A549 (cell line): ENCODE results near the gene DPPA4. TPM values are rescaled to one million over a fixed set of nuclear protein-coding genes. Genes with fewer than 3 reads are reported as not detected.
"Not testable (repeated sequence)": the region's sequence is repeated elsewhere in the genome, so short reads cannot be mapped to it uniquely, and the experiment has no call there.

Experiments used
- ATAC-seq, 2 experiments: fragments of 200-7000 bp in 1 of 2; fragments of >200 bp in 1 of 2; cut with Nextera tagmentation in 1 of 2; cut with Tn5 transposase in 1 of 2; 3 replicates each; pipeline versions ENCODE4 v1.8.0 to v1.9.1; 2018 to 2020; ENCODE audit warnings: mild to moderate bottlenecking in 1 of 2, moderate library complexity in 1 of 2
- CTCF ChIA-PET: fragments of 300-600 bp; sonication (Branson Sonifier 250); formaldehyde crosslinking; extraction: SDS; loops from one replicate; lab custom pipeline; 2021; ENCODE audit warnings: antibody characterized with exemption, inconsistent platforms; lab: Yijun Ruan, JAX
- POLR2A ChIA-PET: fragments of 350-600 bp; formaldehyde crosslinking; extraction: SDS; loops from one replicate; lab custom pipeline; 2021; ENCODE audit warnings: antibody characterized with exemption, inconsistent platforms; lab: Yijun Ruan, JAX
- DNase-seq, 2 experiments: peaks; one replicate each; pipeline versions ENCODE4 v3.0.0 to v3.0.0-alpha.2; 2011 to 2016; ENCODE audit warnings: low read depth in 1 of 2, low spot score in 1 of 2
- FAIRE-seq: peaks from 2 replicates; lab custom pipeline; 2011; peaks lifted over from hg19 to GRCh38; lab: Jason Lieb, UNC
- H3K27ac ChIP-seq, 2 experiments: fragments of >200 bp; sonication (Bioruptor Twin); formaldehyde crosslinking; 3 replicates each; pipeline ENCODE4 v1.5.1; 2016 to 2017
- H3K4me1 ChIP-seq: fragments of >200 bp; sonication (Bioruptor Twin); formaldehyde crosslinking; 3 replicates; pipeline ENCODE4 v1.6.1; 2016
- H3K4me2 ChIP-seq: fragments of >200 bp; sonication (Bioruptor Twin); formaldehyde crosslinking; 3 replicates; pipeline ENCODE4 v1.6.1; 2016
- H3K4me3 ChIP-seq: fragments of >200 bp; sonication (Bioruptor Twin); formaldehyde crosslinking; 3 replicates; pipeline ENCODE4 v1.5.1; 2016
- H3K9me3 ChIP-seq: fragments of >200 bp; sonication (Bioruptor Twin); formaldehyde crosslinking; 3 replicates; pipeline ENCODE4 v1.6.1; 2016
- ATOH8 ChIP-seq: fragments of 250-450 bp; sonication (Bioruptor Pico); IDR thresholded peaks from 2 replicates; pipeline ENCODE4 v1.5.0; 2020; ENCODE audit warnings: low read depth, mild to moderate bottlenecking, moderate library complexity
- BCL3 ChIP-seq: fragments of >200 bp; sonication (Bioruptor Twin); formaldehyde crosslinking; IDR thresholded peaks from 3 replicates; pipeline ENCODE4 v1.6.1; 2016
- CBX8 ChIP-seq: fragments of 200-600 bp; sonication (generic); IDR thresholded peaks from 2 replicates; pipeline ENCODE4 v1.6.1; 2016
- CEBPB ChIP-seq, 2 experiments: fragments of >200 bp in 1 of 2; sonication (Bioruptor Twin) in 1 of 2; formaldehyde crosslinking in 1 of 2; IDR thresholded peaks; 2 replicates each; pipeline ENCODE4 v1.6.1; 2012 to 2016
- CHD2 ChIP-seq: fragments of 150-350 bp; IDR thresholded peaks from 2 replicates; pipeline ENCODE4 v1.6.1; 2014; ENCODE audit warnings: low read length; ENCODE audit not compliant: partially characterized antibody
- CHD4 ChIP-seq: fragments of 200-600 bp; sonication (generic); IDR thresholded peaks from 2 replicates; pipeline ENCODE4 v1.6.1; 2016; ENCODE audit warnings: antibody characterized with exemption, mild to moderate bottlenecking, borderline replicate concordance
- CTCF ChIP-seq: fragments of >200 bp; sonication (Bioruptor Twin); formaldehyde crosslinking; IDR thresholded peaks from 3 replicates; pipeline ENCODE4 v1.5.1; 2016
- E2F6 ChIP-seq: IDR thresholded peaks from 2 replicates; pipeline ENCODE4 v1.6.1; 2012; ENCODE audit warnings: low read depth, borderline replicate concordance
- ELK1 ChIP-seq: fragments of 150-350 bp; IDR thresholded peaks from 2 replicates; pipeline ENCODE4 v1.6.1; 2014; ENCODE audit warnings: low read depth, mild to moderate bottlenecking, low read length
- FOSB ChIP-seq: fragments of 250-450 bp; sonication (Bioruptor Pico); IDR thresholded peaks from 2 replicates; pipeline ENCODE4 v1.5.0; 2020; ENCODE audit warnings: mild to moderate bottlenecking, moderate library complexity
- GATA3 ChIP-seq: IDR thresholded peaks from 2 replicates; pipeline ENCODE4 v1.6.1; 2012; ENCODE audit warnings: borderline replicate concordance
- HES2 ChIP-seq: fragments of >200 bp; sonication (Bioruptor Twin); formaldehyde crosslinking; IDR thresholded peaks from 2 replicates; pipeline ENCODE4 v1.6.1; 2016
- HEYL ChIP-seq: fragments of 250-450 bp; sonication (Bioruptor Pico); IDR thresholded peaks from 2 replicates; pipeline ENCODE4 v1.8.0; 2021; ENCODE audit warnings: mild to moderate bottlenecking, moderate library complexity
- HOXA7 ChIP-seq: fragments of 250-450 bp; sonication (Bioruptor Pico); IDR thresholded peaks from 2 replicates; pipeline ENCODE4 v1.5.0; 2020; ENCODE audit warnings: mild to moderate bottlenecking, moderate library complexity
- JUNB ChIP-seq: fragments of >200 bp; sonication (Bioruptor Twin); formaldehyde crosslinking; IDR thresholded peaks from 2 replicates; pipeline ENCODE4 v1.6.1; 2016
- KDM1A ChIP-seq: fragments of 200-600 bp; sonication (generic); IDR thresholded peaks from 2 replicates; pipeline ENCODE4 v1.6.1; 2016; ENCODE audit warnings: low read depth, mild to moderate bottlenecking
- KDM5A ChIP-seq: fragments of 200-600 bp; sonication (generic); IDR thresholded peaks from 2 replicates; pipeline ENCODE4 v1.6.1; 2016; ENCODE audit warnings: antibody characterized with exemption, mild to moderate bottlenecking
- MAFK ChIP-seq: fragments of 450-650 bp; IDR thresholded peaks from 2 replicates; pipeline ENCODE4 v1.6.1; 2014; ENCODE audit not compliant: partially characterized antibody
- NPAS2 ChIP-seq: fragments of 250-450 bp; sonication (Bioruptor Pico); IDR thresholded peaks from 2 replicates; pipeline ENCODE4 v1.8.0; 2022; ENCODE audit warnings: mild to moderate bottlenecking, moderate library complexity, borderline replicate concordance
- PHF8 ChIP-seq: fragments of 200-600 bp; sonication (generic); IDR thresholded peaks from 2 replicates; pipeline ENCODE4 v1.6.1; 2016; ENCODE audit warnings: low read depth, mild to moderate bottlenecking, antibody characterized with exemption, moderate library complexity, borderline replicate concordance
- POLR2AphosphoS2 ChIP-seq: conservative IDR thresholded peaks from 2 replicates; pipeline ENCODE4 v1.6.1; 2012; ENCODE audit warnings: low read length, improper control_type of control experiment, inconsistent platforms
- RAD21 ChIP-seq, 2 experiments: fragments of >200 bp in 1 of 2; sonication (Bioruptor Twin) in 1 of 2; formaldehyde crosslinking in 1 of 2; IDR thresholded peaks in 1 of 2; conservative IDR thresholded peaks in 1 of 2; 2 replicates in 1 of 2; 3 replicates in 1 of 2; pipeline ENCODE4 v1.6.1; 2012 to 2018; ENCODE audit warnings: inconsistent platforms in 1 of 2
- RARB ChIP-seq: fragments of 250-450 bp; sonication (Bioruptor Pico); IDR thresholded peaks from 2 replicates; pipeline ENCODE4 v1.8.0; 2021; ENCODE audit warnings: mild to moderate bottlenecking, moderate library complexity
- SMC3 ChIP-seq: fragments of >200 bp; sonication (Bioruptor Twin); formaldehyde crosslinking; IDR thresholded peaks from 3 replicates; pipeline ENCODE4 v1.6.1; 2018; ENCODE audit warnings: inconsistent platforms
- SREBF2 ChIP-seq: fragments of 450-650 bp; IDR thresholded peaks from 2 replicates; pipeline ENCODE4 v1.6.1; 2014; ENCODE audit warnings: mild to moderate bottlenecking, moderate library complexity
- ZFP36 ChIP-seq: fragments of 450-650 bp; IDR thresholded peaks from 2 replicates; pipeline ENCODE4 v1.6.1; 2014; ENCODE audit warnings: borderline replicate concordance; ENCODE audit not compliant: partially characterized antibody
- WGBS: methylation state at CpG from one replicate; pipeline ENCODE4 v1.1.6; 2017; ENCODE audit errors: missing lambda C conversion rate; 5-methylcytosine and 5-hydroxymethylcytosine counted together
- polyA plus RNA-seq, 4 experiments: library from polyadenylated mRNA; depleted of rRNA in 3 of 4; stranded (reverse); fragments of >200 nt; fragmentation: RNase III in 1 of 4; extraction: RNeasy Plus Mini Kit Qiagen cat#74134 plus additional on column Dnase treatment in 1 of 4; gene quantifications; 2 replicates in 3 of 4; 3 replicates in 1 of 4; pipeline ENCODE4 v1.2.3, GENCODE V29; 2011 to 2017

Gene DPPA4
- polyA plus RNA-seq, 2 of the 4 experiments (the other 2 are of a cell fraction), result not detected

GRCh38 chr3:109382588-109382987, 45.2 kb upstream of the DPPA4 start:
- DNase-seq (no peak), FAIRE-seq (no peak), ATAC-seq (no peak)
- CTCF ChIA-PET, result interaction anchor here (1.2 to 1.6 kb wide), 2 partner anchors 13 to 106 kb away, joined by 3 to 4 read pairs; no protein-coding TSS in a partner anchor
- no peak overlapping the region for H3K27ac ChIP-seq
- H3K4me2 ChIP-seq, result no peak overlapping the region
- POLR2A ChIA-PET, result no interaction called here
- no peak for TF ChIP-seq POLR2AphosphoS2
- no peak for TF ChIP-seq MAFK
- TF ChIP-seq GATA3, result no peak
- TF ChIP-seq HOXA7 (CRISPR knock-in tag), result no peak
- no peak for TF ChIP-seq ZFP36
- TF ChIP-seq HEYL (CRISPR knock-in tag), result no peak
- no peak for TF ChIP-seq E2F6
- TF ChIP-seq HES2, result no peak
- no peak for TF ChIP-seq RAD21 (conservative IDR thresholded peaks at IDR 0.05 in 1 of 2, IDR thresholded peaks at IDR 0.05 in 1 of 2)
- TF ChIP-seq BCL3, result no peak
- TF ChIP-seq NPAS2, result no peak
- TF ChIP-seq CHD2, result no peak
- TF ChIP-seq SMC3, result no peak
- TF ChIP-seq CBX8, result no peak
- TF ChIP-seq CEBPB (IDR thresholded peaks at IDR 0.05), result no peak
- TF ChIP-seq FOSB, result no peak
- no peak for TF ChIP-seq SREBF2
- H3K4me3 ChIP-seq, result no peak overlapping the region
- WGBS, result 67% methylated on average over 7 of the region's 7 CpGs
- H3K4me1 ChIP-seq, result 0 out of 3 replicates have a peak, but pooled peaks cover 5% of the 10 kb centered on the region
- no peaks in the 10 kb centered on the region for H3K9me3 ChIP-seq

- ChIA-PET CTCF (no interaction called here), POLR2A (no interaction called here)
- no peak for FAIRE-seq
Observed at GRCh38 chr3:109375975-109376374, 38.6 kb upstream of the DPPA4 start.

GRCh38 chr3:109374434-109374833, 37.1 kb upstream of the DPPA4 start:
- POLR2A ChIA-PET, H3K27ac ChIP-seq, H3K4me3 ChIP-seq, ATAC-seq, H3K4me2 ChIP-seq, H3K9me3 ChIP-seq, DNase-seq, H3K4me1 ChIP-seq, CTCF ChIA-PET, FAIRE-seq: not testable (repeated sequence)
- WGBS, result 55% methylated on average over 4 of the region's 4 CpGs

More at GRCh38 chr3:109375975-109376374, 38.6 kb upstream of the DPPA4 start:
- TF ChIP-seq GATA3 (no peak), RARB (CRISPR knock-in tag) (no peak), ELK1 (no peak), ATOH8 (CRISPR knock-in tag) (no peak), JUNB (no peak), KDM1A (no peak), KDM5A (no peak), CHD4 (no peak), CTCF (no peak), PHF8 (no peak)
- TF ChIP-seq, all 56 proteins: peak for 0
- 73% methylated on average over 3 of the region's 3 CpGs for WGBS
- ATAC-seq, result no peak
- no peak for DNase-seq
- H3K4me1 ChIP-seq, result no peaks in the 10 kb centered on the region
- H3K4me2 ChIP-seq, result no peak overlapping the region
- no peak overlapping the region for H3K27ac ChIP-seq
- no peak overlapping the region for H3K4me3 ChIP-seq
- no peaks in the 10 kb centered on the region for H3K9me3 ChIP-seq
